ENCODE data around the gene ALKBH5.

The ALKBH5 gene

DNA sequence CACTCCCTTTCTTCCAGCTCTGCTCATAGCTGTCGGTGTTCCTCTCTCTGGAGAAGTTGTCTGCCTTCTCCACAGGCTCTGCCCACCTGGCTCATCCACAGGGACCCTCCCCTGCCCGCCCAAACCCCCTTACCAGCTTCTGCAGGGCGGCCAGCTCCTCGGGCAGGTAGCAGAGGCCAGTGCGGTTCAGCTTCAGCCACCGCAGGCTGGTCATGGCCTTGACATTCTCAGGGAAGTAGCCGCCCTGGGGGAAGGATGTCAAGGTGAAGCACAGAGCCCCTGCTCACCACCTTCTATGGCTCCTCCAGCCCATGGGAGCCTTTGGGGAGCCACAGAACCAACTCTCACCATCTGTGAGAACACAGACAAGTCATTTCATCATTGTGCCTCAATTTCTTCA is 73.1 kb downstream of the ALKBH5 start:
- TF ChIP-seq EZH2 (IDR thresholded peaks at IDR 0.05; ENCODE audit: borderline replicate concordance, low read length): no peak
- TF ChIP-seq, protein P1, sequence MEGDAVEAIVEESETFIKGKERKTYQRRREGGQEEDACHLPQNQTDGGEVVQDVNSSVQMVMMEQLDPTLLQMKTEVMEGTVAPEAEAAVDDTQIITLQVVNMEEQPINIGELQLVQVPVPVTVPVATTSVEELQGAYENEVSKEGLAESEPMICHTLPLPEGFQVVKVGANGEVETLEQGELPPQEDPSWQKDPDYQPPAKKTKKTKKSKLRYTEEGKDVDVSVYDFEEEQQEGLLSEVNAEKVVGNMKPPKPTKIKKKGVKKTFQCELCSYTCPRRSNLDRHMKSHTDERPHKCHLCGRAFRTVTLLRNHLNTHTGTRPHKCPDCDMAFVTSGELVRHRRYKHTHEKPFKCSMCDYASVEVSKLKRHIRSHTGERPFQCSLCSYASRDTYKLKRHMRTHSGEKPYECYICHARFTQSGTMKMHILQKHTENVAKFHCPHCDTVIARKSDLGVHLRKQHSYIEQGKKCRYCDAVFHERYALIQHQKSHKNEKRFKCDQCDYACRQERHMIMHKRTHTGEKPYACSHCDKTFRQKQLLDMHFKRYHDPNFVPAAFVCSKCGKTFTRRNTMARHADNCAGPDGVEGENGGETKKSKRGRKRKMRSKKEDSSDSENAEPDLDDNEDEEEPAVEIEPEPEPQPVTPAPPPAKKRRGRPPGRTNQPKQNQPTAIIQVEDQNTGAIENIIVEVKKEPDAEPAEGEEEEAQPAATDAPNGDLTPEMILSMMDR (IDR thresholded peaks at IDR 0.05; ENCODE audit: low read length): no peak
- Histone ChIP-seq H3K4me2 (ENCODE audit: low read length) (peak overlapping the region; percentile 72; the same call in 1 of the 2 replicates), H3K27me3 (ENCODE audit: insufficient read depth, low read length) (no peaks in the 10 kb centered on the region), H3K9me2 (ENCODE audit: low read depth, low read length) (no peaks in the 10 kb centered on the region), H4K20me1 (ENCODE audit: insufficient read depth, low read length) (no peaks in the 10 kb centered on the region), H3K27ac (ENCODE audit: low read depth, low read length, poor library complexity, severe bottlenecking) (no peak overlapping the region), H3K79me2 (ENCODE audit: insufficient read depth, low read length) (no peaks in the 10 kb centered on the region), H3K4me3 (ENCODE audit: low read depth, low read length, poor library complexity, severe bottlenecking) (no peak overlapping the region), H3K9ac (ENCODE audit: low read length) (no peak overlapping the region; the same call in 1 of the 2 replicates), H3K36me3 (ENCODE audit: insufficient read depth, low read length) (peaks cover 33% of the 10 kb centered on the region; the same call in 1 of the 2 replicates), H3K9me3 (ENCODE audit: low read length) (no peaks in the 10 kb centered on the region), H3F3A (ENCODE audit: insufficient read depth, low read length) (no peaks in the 10 kb centered on the region), H3K4me1 (ENCODE audit: insufficient read depth, low read length, severe bottlenecking) (peaks cover 33% of the 10 kb centered on the region), H2AFZ (ENCODE audit: low read length) (no peak overlapping the region)

DNA sequence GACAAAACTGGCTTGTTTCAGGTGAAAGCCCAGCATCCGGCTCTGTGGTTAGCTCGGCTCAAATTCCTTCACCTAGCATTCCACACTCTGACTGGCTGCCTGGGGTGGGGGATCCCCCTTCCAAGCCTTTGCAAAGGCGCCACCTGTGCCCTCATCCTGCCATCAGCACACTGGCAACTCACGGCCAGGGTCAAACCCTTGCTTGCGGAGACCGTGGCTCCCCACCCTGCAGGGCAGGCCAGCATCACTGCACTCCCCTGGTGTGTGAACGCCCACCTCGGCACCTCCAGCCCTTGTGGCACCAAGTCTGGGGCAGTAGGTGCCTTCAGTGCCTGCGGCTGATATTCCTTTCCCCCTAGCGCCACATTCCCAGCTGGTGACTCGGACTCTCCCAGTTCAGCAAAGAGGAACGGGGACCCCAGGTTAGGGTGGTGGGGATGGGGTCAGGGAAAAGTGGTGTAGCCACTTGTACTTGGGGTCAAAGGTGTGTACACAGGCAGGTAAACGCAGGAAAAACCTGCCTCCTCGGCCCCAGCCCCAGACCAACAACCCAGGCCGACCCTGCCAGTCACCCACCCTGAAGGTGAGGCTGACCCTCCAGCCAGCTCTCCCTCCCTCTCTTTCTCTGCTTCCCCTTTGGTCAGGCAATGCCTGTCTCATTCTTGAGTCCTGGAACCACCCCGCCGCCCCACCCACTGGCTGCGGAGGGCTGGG is 73.8 kb downstream of the ALKBH5 start:
- peak overlapping the region; percentile 85 for H3K9ac ChIP-seq (ENCODE audit: low read length)
- peak overlapping the region; percentile 39 for H3K27ac ChIP-seq (ENCODE audit: low read depth, low read length, poor library complexity, severe bottlenecking)
- no peaks in the 10 kb centered on the region for H3K27me3 ChIP-seq (ENCODE audit: insufficient read depth, low read length)
- no peaks in the 10 kb centered on the region for H3F3A ChIP-seq (ENCODE audit: insufficient read depth, low read length)
- no peaks in the 10 kb centered on the region for H3K9me2 ChIP-seq (ENCODE audit: low read depth, low read length)
- peak overlapping the region; percentile 72 for H3K4me2 ChIP-seq (ENCODE audit: low read length)
- no peaks in the 10 kb centered on the region for H3K79me2 ChIP-seq (ENCODE audit: insufficient read depth, low read length)
- peaks cover 35% of the 10 kb centered on the region for H3K4me1 ChIP-seq (ENCODE audit: insufficient read depth, low read length, severe bottlenecking)
- H3K9me3 ChIP-seq (ENCODE audit: low read length): no peaks in the 10 kb centered on the region
- TF ChIP-seq, protein P1 (IDR thresholded peaks at IDR 0.05; ENCODE audit: low read length): no peak
- no peak for TF ChIP-seq EZH2 (IDR thresholded peaks at IDR 0.05; ENCODE audit: borderline replicate concordance, low read length)
- H3K4me3 ChIP-seq (ENCODE audit: low read depth, low read length, poor library complexity, severe bottlenecking): peak overlapping the region; percentile 80
- H2AFZ ChIP-seq (ENCODE audit: low read length): no peak overlapping the region
- no peaks in the 10 kb centered on the region for H4K20me1 ChIP-seq (ENCODE audit: insufficient read depth, low read length)
- peaks cover 27% of the 10 kb centered on the region; the same call in 1 of the 2 replicates for H3K36me3 ChIP-seq (ENCODE audit: insufficient read depth, low read length)

DNA sequence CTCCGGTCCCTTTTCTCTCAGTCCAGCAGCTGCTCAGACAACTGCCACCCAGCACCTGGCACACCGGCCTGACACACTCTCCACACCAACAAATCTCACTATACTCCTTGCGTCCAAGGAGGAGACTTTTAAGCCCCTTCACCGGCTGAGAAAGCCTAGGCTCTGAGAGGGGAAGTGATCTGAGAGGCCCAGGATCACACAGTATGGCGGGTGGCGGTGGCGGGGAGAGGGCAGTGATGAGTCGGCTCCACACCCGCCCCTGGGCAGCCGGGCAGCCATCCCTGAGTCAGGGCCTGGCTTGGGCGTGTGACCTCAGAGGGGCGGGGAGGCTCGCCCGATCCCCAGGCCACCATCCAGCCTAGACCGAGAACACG is 74.3 kb downstream of the ALKBH5 start:
- TF ChIP-seq EZH2 (IDR thresholded peaks at IDR 0.05; ENCODE audit: borderline replicate concordance, low read length): no peak
- TF ChIP-seq, protein P1 (IDR thresholded peaks at IDR 0.05; ENCODE audit: low read length): no peak
- H3K9ac ChIP-seq (ENCODE audit: low read length): peak overlapping the region; percentile 85
- no peaks in the 10 kb centered on the region for H3K9me2 ChIP-seq (ENCODE audit: low read depth, low read length)
- H3K36me3 ChIP-seq (ENCODE audit: insufficient read depth, low read length): peaks cover 24% of the 10 kb centered on the region; the same call in 1 of the 2 replicates
- H3K4me3 ChIP-seq (ENCODE audit: low read depth, low read length, poor library complexity, severe bottlenecking): peak overlapping the region; percentile 80
- no peak overlapping the region for H2AFZ ChIP-seq (ENCODE audit: low read length)
- H3K79me2 ChIP-seq (ENCODE audit: insufficient read depth, low read length): no peaks in the 10 kb centered on the region
- H3K27ac ChIP-seq (ENCODE audit: low read depth, low read length, poor library complexity, severe bottlenecking): peak overlapping the region; percentile 39
- peaks cover 35% of the 10 kb centered on the region for H3K4me1 ChIP-seq (ENCODE audit: insufficient read depth, low read length, severe bottlenecking)
- peak overlapping the region; percentile 72 for H3K4me2 ChIP-seq (ENCODE audit: low read length)
- no peaks in the 10 kb centered on the region for H3F3A ChIP-seq (ENCODE audit: insufficient read depth, low read length)
- no peaks in the 10 kb centered on the region for H3K9me3 ChIP-seq (ENCODE audit: low read length)
- H4K20me1 ChIP-seq (ENCODE audit: insufficient read depth, low read length): no peaks in the 10 kb centered on the region
- no peaks in the 10 kb centered on the region for H3K27me3 ChIP-seq (ENCODE audit: insufficient read depth, low read length)

All from OCI-LY1 (cell line).